HCT116 (cell line): ENCODE measurements around the gene UNKL. TPM values are rescaled to one million over a fixed set of nuclear protein-coding genes. Genes with fewer than 3 reads are reported as not detected.

Source experiments
- ATAC-seq: fragments of 200-7000 bp; cut with Tn5 transposase; 2 replicates; pipeline ENCODE4 v1.9.1; 2020; ENCODE audit warnings: mild to moderate bottlenecking, moderate library complexity
- BruUV-seq: library from RNA; stranded (reverse); fragments of 400-500 nt; replicated peaks from 2 replicates; lab custom pipeline; 2021; lab: Mats Ljungman, UMichigan
- CTCF ChIA-PET: fragments of 300-600 bp; sonication (Branson Sonifier 250); formaldehyde crosslinking; loops from one replicate; lab custom pipeline; 2021; ENCODE audit warnings: antibody characterized with exemption; lab: Charles Lee
- POLR2A ChIA-PET: fragments of 300-600, 350-600 bp; sonication (Branson Sonifier 250); formaldehyde crosslinking; loops from one replicate; lab custom pipeline; 2021; ENCODE audit warnings: antibody characterized with exemption; lab: Charles Lee
- RAD21 ChIA-PET, 2 experiments: fragments of 300-600 bp; sonication (Branson Sonifier 250); formaldehyde crosslinking; loops; one replicate each; lab custom pipeline; 2023; ENCODE audit warnings: low total read pairs in 2 of 2; ENCODE audit not compliant: uncharacterized antibody in 2 of 2, unreplicated experiment in 2 of 2, low non-redundant PET in 1 of 2; lab: Charles Lee
- DNase-seq: peaks from one replicate; pipeline ENCODE4 v3.0.0-alpha.2; 2010; ENCODE audit warnings: low read depth, low spot score
- H2AFZ ChIP-seq: fragments of 200-600 bp; shearing (Covaris generic), sonication (generic); 2 replicates; pipeline ENCODE4 v1.6.1; 2017; ENCODE audit warnings: low read depth, mixed run types, mixed read lengths, antibody characterized with exemption, low read length; ENCODE audit not compliant: poor library complexity, severe bottlenecking
- H3K27ac ChIP-seq: 2 replicates; pipeline ENCODE4 v1.5.1; 2012; ENCODE audit warnings: low read depth, low read length
- H3K27me3 ChIP-seq: fragments of 200-600 bp; sonication (generic); 2 replicates; pipeline ENCODE4 v1.6.1; 2016; ENCODE audit warnings: mixed run types, low read length, mixed read lengths; ENCODE audit not compliant: insufficient read depth
- H3K36me3 ChIP-seq, 2 experiments: fragments of 200-500 bp in 1 of 2; fragments of 200-600 bp in 1 of 2; sonication (Bioruptor generic) in 1 of 2; sonication (generic) in 1 of 2; 2 replicates each; pipeline versions ENCODE4 v1.5.1 to v1.6.1; 2014 to 2016; ENCODE audit warnings: low read length in 2 of 2, inconsistent platforms in 1 of 2, mixed read lengths in 1 of 2, mixed run types in 1 of 2; ENCODE audit not compliant: insufficient read depth in 2 of 2, control insufficient read depth in 1 of 2
- H3K4me1 ChIP-seq, 2 experiments: fragments of 200-600 bp in 1 of 2; sonication (generic) in 1 of 2; 2 replicates each; pipeline versions ENCODE4 v1.5.1 to v1.6.1; 2012 to 2017; ENCODE audit warnings: low read length in 2 of 2, inconsistent platforms in 1 of 2, mild to moderate bottlenecking in 1 of 2, mixed read lengths in 1 of 2, mixed run types in 1 of 2, moderate library complexity in 1 of 2; ENCODE audit not compliant: insufficient read depth in 2 of 2, control insufficient read depth in 1 of 2
- H3K4me2 ChIP-seq: fragments of 200-600 bp; sonication (generic); 2 replicates; pipeline ENCODE4 v1.6.1; 2017; ENCODE audit warnings: mixed run types, low read length, mixed read lengths
- H3K4me3 ChIP-seq, 2 experiments: fragments of 200-600 bp in 1 of 2; sonication (generic) in 1 of 2; replicated peaks in 1 of 2; 2 replicates each; pipeline ENCODE4 v1.5.1; 2011 to 2016; ENCODE audit warnings: low read length in 2 of 2, control low read depth in 1 of 2, low read depth in 1 of 2, mild to moderate bottlenecking in 1 of 2, mixed read lengths in 1 of 2, mixed run types in 1 of 2
- H3K79me2 ChIP-seq: fragments of 200-600 bp; sonication (generic); 2 replicates; pipeline ENCODE4 v1.6.1; 2017; ENCODE audit warnings: mild to moderate bottlenecking, mixed run types, low read length, moderate library complexity, mixed read lengths; ENCODE audit not compliant: insufficient read depth
- H3K9ac ChIP-seq: fragments of 200-600 bp; sonication (generic); 2 replicates; pipeline ENCODE4 v1.6.1; 2016; ENCODE audit warnings: low read length, mixed read lengths
- H3K9me2 ChIP-seq: fragments of 200-600 bp; sonication (generic), shearing (Covaris generic); 2 replicates; pipeline ENCODE4 v1.6.1; 2017; ENCODE audit warnings: mixed run types, mild to moderate bottlenecking, moderate library complexity; ENCODE audit not compliant: insufficient read depth
- H3K9me3 ChIP-seq, 2 experiments: fragments of 200-500 bp in 1 of 2; fragments of 200-600 bp in 1 of 2; sonication (Bioruptor generic) in 1 of 2; sonication (generic) in 1 of 2; 2 replicates each; pipeline ENCODE4 v1.6.1; 2014 to 2017; ENCODE audit warnings: low read length in 2 of 2, mixed read lengths in 2 of 2, inconsistent platforms in 1 of 2, low read depth in 1 of 2, mild to moderate bottlenecking in 1 of 2, mixed run types in 1 of 2, moderate library complexity in 1 of 2; ENCODE audit not compliant: control insufficient read depth in 1 of 2, insufficient read depth in 1 of 2
- H4K20me1 ChIP-seq: fragments of 200-600 bp; sonication (generic), shearing (Covaris generic); 2 replicates; pipeline ENCODE4 v1.6.1; 2017; ENCODE audit warnings: mixed run types, mild to moderate bottlenecking, moderate library complexity; ENCODE audit not compliant: insufficient read depth
- ATF3 ChIP-seq: IDR thresholded peaks from 2 replicates; pipeline ENCODE4 v1.6.1; 2012
- CBX3 ChIP-seq: IDR thresholded peaks from 2 replicates; pipeline ENCODE4 v1.6.1; 2012; ENCODE audit warnings: low read depth
- CEBPB ChIP-seq: IDR thresholded peaks from 2 replicates; pipeline ENCODE4 v1.6.1; 2012; ENCODE audit warnings: low read depth
- CTCF ChIP-seq, 3 experiments: fragments of 200-600 bp in 1 of 3; sonication (generic) in 1 of 3; IDR thresholded peaks in 2 of 3; conservative IDR thresholded peaks in 1 of 3; 2 replicates each; pipeline ENCODE4 v1.5.1; 2012 to 2017; ENCODE audit warnings: low read depth in 2 of 3, low read length in 2 of 3, antibody characterized with exemption in 1 of 3, borderline replicate concordance in 1 of 3, control low read depth in 1 of 3, mild to moderate bottlenecking in 1 of 3, mixed read lengths in 1 of 3, mixed run types in 1 of 3, moderate library complexity in 1 of 3; ENCODE audit not compliant: insufficient read depth in 1 of 3
- EZH2phosphoT487 ChIP-seq: fragments of 200-600 bp; IDR thresholded peaks from 2 replicates; pipeline ENCODE4 v1.6.1; 2018; ENCODE audit warnings: antibody characterized with exemption, borderline replicate concordance
- FOSL1 ChIP-seq: IDR thresholded peaks from 2 replicates; pipeline ENCODE4 v1.6.1; 2012; ENCODE audit warnings: low read depth
- MAX ChIP-seq: IDR thresholded peaks from 2 replicates; pipeline ENCODE4 v1.6.1; 2012
- POLR2AphosphoS5 ChIP-seq: IDR thresholded peaks from 2 replicates; pipeline ENCODE4 v1.6.1; 2011; ENCODE audit warnings: mild to moderate bottlenecking, low read depth, low read length, moderate library complexity
- RAD21 ChIP-seq: IDR thresholded peaks from 2 replicates; pipeline ENCODE4 v1.6.1; 2012; ENCODE audit warnings: low read depth, mild to moderate bottlenecking
- REST ChIP-seq: IDR thresholded peaks from 2 replicates; pipeline ENCODE4 v1.6.1; 2012; ENCODE audit warnings: low read depth
- SIN3A ChIP-seq: IDR thresholded peaks from 2 replicates; pipeline ENCODE4 v1.6.1; 2012; ENCODE audit warnings: low read depth
- TCF7L2 ChIP-seq: IDR thresholded peaks from 2 replicates; pipeline ENCODE4 v1.7.0; 2011; ENCODE audit warnings: borderline replicate concordance, inconsistent platforms; ENCODE audit not compliant: insufficient read depth, insufficient read length; ENCODE audit errors: extremely low read depth
- YY1 ChIP-seq: IDR thresholded peaks from 2 replicates; pipeline ENCODE4 v1.6.1; 2011; ENCODE audit warnings: low read length, low read depth, moderate library complexity, mild to moderate bottlenecking; ENCODE audit not compliant: insufficient replicate concordance; ENCODE audit errors: extremely low read depth
- ZBTB33 ChIP-seq: IDR thresholded peaks from 2 replicates; pipeline ENCODE4 v1.6.1; 2011; ENCODE audit warnings: mild to moderate bottlenecking, low read length, moderate library complexity; ENCODE audit not compliant: insufficient replicate concordance; ENCODE audit errors: extremely low read depth
- ZFX ChIP-seq: fragments of 450-650 bp; IDR thresholded peaks from 2 replicates; pipeline ENCODE4 v1.6.1; 2017
- ZNF274 ChIP-seq: fragments of 200-500 bp; sonication (Bioruptor generic); IDR thresholded peaks from 2 replicates; pipeline ENCODE4 v1.6.1; 2014; ENCODE audit warnings: mild to moderate bottlenecking, low read depth, low read length, inconsistent platforms
- intact Hi-C: fragments of 100-400 bp; cut with micrococcal nuclease; formaldehyde crosslinking; loops from 2 replicates; pipeline ENCODE4 v1.10.0; 2022
- total RNA-seq: library from RNA; stranded (reverse); gene quantifications from one replicate; pipeline ENCODE4 v1.2.1, GENCODE V29; 2021; ENCODE audit not compliant: unreplicated experiment

UNKL gene
- total RNA-seq, 1 experiment from 2014 or later: 24.9 TPM

GRCh38 chr16:1366712-1367299 lies 47.7 kb downstream of the UNKL start:
- ChIA-PET POLR2A (no interaction called here), CTCF (no interaction called here), RAD21 (interaction anchor here in 1 of 2 experiments (0.7 kb wide), 1 partner anchor 144 kb away, joined by 3 read pairs; no protein-coding TSS in a partner anchor)
- H3K9ac ChIP-seq: no peak overlapping the region
- peaks cover 0 to 7% of the 10 kb centered on the region in 2 experiments; a peak in 1 of 4 replicates for H3K4me1 ChIP-seq
- H3K27ac ChIP-seq: no peak overlapping the region; the same call in 1 of the 2 replicates
- peaks cover 26 to 39% of the 10 kb centered on the region in 2 experiments for H3K36me3 ChIP-seq
- no peak overlapping the region for H2AFZ ChIP-seq
- peaks cover 3% of the 10 kb centered on the region; the same call in 1 of the 2 replicates for H4K20me1 ChIP-seq
- no peak overlapping the region for H3K4me3 ChIP-seq
- DNase-seq: no peak
- BruUV-seq: no TSS peak
- peaks cover 20% of the 10 kb centered on the region for H3K79me2 ChIP-seq
- no peaks in the 10 kb centered on the region for H3K9me3 ChIP-seq
- TF ChIP-seq REST (no peak), ATF3 (no peak), CBX3 (no peak), SIN3A (no peak), EZH2phosphoT487 (no peak), ZNF274 (no peak), FOSL1 (no peak), POLR2AphosphoS5 (no peak), TCF7L2 (no peak), MAX (no peak), CTCF (IDR thresholded peaks at IDR 0.05 in 2 of 3, conservative IDR thresholded peaks at IDR 0.05 in 1 of 3; ENCODE audit: borderline replicate concordance in 1 of 3, insufficient read depth in 1 of 3, low read depth in 2 of 3, low read length in 2 of 3) (no peak), ZFX (no peak), ZBTB33 (no peak), RAD21 (no peak), CEBPB (no peak), YY1 (no peak)
- TF ChIP-seq, all 23 proteins: peak for 0
- ATAC-seq: no peak
- no peaks in the 10 kb centered on the region for H3K9me2 ChIP-seq
- no peak overlapping the region for H3K4me2 ChIP-seq
- no peaks in the 10 kb centered on the region for H3K27me3 ChIP-seq
- intact Hi-C loops: loop anchor here (10.0 kb wide), 1 partner anchor 48 kb away; the partner anchor contains the start of gene UNKL
